ENCODE measurements around the gene NEURL1B.

The NEURL1B gene

GRCh38 chr5:172642486-172642885 lies 1.4 kb downstream of the NEURL1B start:
- TF ChIP-seq CTCF (conservative IDR thresholded peaks at IDR 0.05) = no peak
- no peak overlapping the region for H3K27ac ChIP-seq

GRCh38 chr5:172642926-172643871 lies 2.1 kb downstream of the NEURL1B start:
- H3K27ac ChIP-seq = no peak overlapping the region
- no peak for TF ChIP-seq CTCF (conservative IDR thresholded peaks at IDR 0.05)

- no peak for TF ChIP-seq CTCF (conservative IDR thresholded peaks at IDR 0.05)
- no peak overlapping the region for H3K27ac ChIP-seq
Measured at GRCh38 chr5:172644266-172644665, 3.2 kb downstream of the NEURL1B start.

GRCh38 chr5:172644711-172645110 lies 3.6 kb downstream of the NEURL1B start:
- no peak for TF ChIP-seq CTCF (conservative IDR thresholded peaks at IDR 0.05)
- no peak overlapping the region for H3K27ac ChIP-seq

- no peak for TF ChIP-seq CTCF (conservative IDR thresholded peaks at IDR 0.05)
- no peak overlapping the region for H3K27ac ChIP-seq
Measured at GRCh38 chr5:172645271-172646055, 4.4 kb downstream of the NEURL1B start.

GRCh38 chr5:172646716-172647285 lies 5.7 kb downstream of the NEURL1B start:
- H3K27ac ChIP-seq = no peak overlapping the region

More at GRCh38 chr5:172646716-172647285, 5.7 kb downstream of the NEURL1B start:
- TF ChIP-seq CTCF (conservative IDR thresholded peaks at IDR 0.05) = no peak

Data from VCaP (cell line).